Measurements from ENCODE around the gene ITGAD. TPM values are rescaled to one million over a fixed set of nuclear protein-coding genes. Genes with fewer than 3 reads are reported as not detected.

The ITGAD gene
- total and polyA plus RNA-seq, 11 donors = 0.41 to 0.80 TPM; not detected in 9

GRCh38 chr16:31361201-31362110 lies 31.7 kb upstream of the ITGAD start:
- H3K27ac ChIP-seq = no peak overlapping the region
- DNase-seq = peak in 1 of 5 donors; percentile 14
- H3K9me3 ChIP-seq = no peaks in the 10 kb centered on the region
- no peak overlapping the region for H3K4me3 ChIP-seq
- peaks cover 0 to 5% (median 0%) of the 10 kb centered on the region in 9 donors for H3K27me3 ChIP-seq
- ATAC-seq = no peak
- intact Hi-C loops (cut with DNase I) = loop anchor here in 1 of 10 donors (5.0 kb wide), 1 partner anchor 94 kb away; no protein-coding TSS in a partner anchor
- peaks cover 0 to 31% (median 6%) of the 10 kb centered on the region in 12 donors for H3K4me1 ChIP-seq
- H3K36me3 ChIP-seq = no peaks in the 10 kb centered on the region
- WGBS, 4 donors = 75 to 80% (median 77%) methylated on average over 19 to 28 of the region's 28 CpGs
- TF ChIP-seq CTCF (IDR thresholded peaks at IDR 0.05) (no peak), POLR2A (IDR thresholded peaks at IDR 0.05) (no peak)

DNA sequence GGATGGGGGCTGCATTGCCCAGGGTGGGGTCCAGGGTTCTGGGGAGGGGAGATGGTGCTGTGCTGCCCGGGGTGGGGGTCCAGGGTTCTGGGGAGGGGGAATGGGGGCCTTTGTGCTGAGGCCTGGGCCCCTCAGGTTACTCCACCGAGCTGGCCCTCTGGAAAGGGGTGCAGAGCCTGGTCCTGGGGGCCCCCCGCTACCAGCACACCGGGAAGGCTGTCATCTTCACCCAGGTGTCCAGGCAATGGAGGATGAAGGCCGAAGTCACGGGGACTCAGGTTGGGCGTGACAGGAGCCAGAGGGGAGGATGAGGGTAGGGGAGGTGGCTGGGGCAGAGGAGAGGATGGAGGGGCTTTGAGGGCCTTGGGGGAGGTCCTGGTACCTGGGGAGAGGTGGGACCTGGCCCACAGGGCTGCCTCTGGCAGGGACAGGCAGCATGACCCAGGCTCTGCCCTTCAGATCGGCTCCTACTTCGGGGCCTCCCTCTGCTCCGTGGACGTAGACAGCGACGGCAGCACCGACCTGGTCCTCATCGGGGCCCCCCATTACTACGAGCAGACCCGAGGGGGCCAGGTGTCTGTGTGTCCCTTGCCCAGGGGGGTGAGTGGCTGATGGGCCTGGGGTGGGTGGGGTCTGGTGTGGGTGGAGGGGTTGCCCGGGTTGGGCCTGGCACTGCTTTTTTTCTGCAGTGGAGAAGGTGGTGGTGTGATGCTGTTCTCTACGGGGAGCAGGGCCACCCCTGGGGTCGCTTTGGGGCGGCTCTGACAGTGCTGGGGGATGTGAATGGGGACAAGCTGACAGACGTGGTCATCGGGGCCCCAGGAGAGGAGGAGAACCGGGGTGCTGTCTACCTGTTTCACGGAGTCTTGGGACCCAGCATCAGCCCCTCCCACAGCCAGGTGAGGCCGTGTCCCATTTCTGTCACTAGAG lies 30.4 kb upstream of the ITGAD start:
- no peak overlapping the region for H3K27ac ChIP-seq
- no peaks in the 10 kb centered on the region for H3K36me3 ChIP-seq
- peaks cover 0 to 5% (median 0%) of the 10 kb centered on the region in 9 donors for H3K27me3 ChIP-seq
- no peaks in the 10 kb centered on the region for H3K9me3 ChIP-seq
- intact Hi-C loops (cut with DNase I) = loop anchor here in 1 of 10 donors (5.0 kb wide), 1 partner anchor 95 kb away; no protein-coding TSS in a partner anchor
- DNase-seq = peak in 1 of 5 donors; percentile 11
- no peak for TF ChIP-seq CTCF (IDR thresholded peaks at IDR 0.05)
- no peak for TF ChIP-seq POLR2A (IDR thresholded peaks at IDR 0.05)
- ATAC-seq = no peak
- H3K4me1 ChIP-seq = peaks cover 0 to 30% (median under 1%) of the 10 kb centered on the region in 12 donors
- WGBS, 4 donors = 81 to 86% (median 82%) methylated on average over 18 to 26 of the region's 26 CpGs
- no peak overlapping the region for H3K4me3 ChIP-seq

DNA sequence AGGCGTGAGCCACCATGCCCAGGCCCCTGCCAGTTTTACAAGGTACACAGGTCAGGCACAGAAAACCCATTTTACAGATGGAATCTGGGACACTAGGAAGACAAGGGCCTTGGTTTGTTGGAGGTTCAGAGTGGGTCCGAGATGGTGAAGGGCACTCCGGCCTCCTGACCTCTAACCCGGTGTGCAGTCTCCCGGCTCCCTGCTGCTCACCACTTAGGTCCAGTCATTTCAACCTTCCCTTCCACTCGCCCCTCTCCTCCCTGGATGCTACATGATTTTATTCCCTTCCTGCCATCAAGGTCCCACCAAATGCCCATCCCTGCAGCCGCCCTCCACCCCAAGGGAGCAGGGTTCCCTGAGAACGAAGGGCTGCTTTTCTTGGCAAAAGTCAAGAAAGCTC lies 29.4 kb upstream of the ITGAD start:
- Histone ChIP-seq H3K27me3 (peaks cover 0 to 5% (median 0%) of the 10 kb centered on the region in 9 donors), H3K36me3 (no peaks in the 10 kb centered on the region), H3K4me3 (no peak overlapping the region), H3K27ac (no peak overlapping the region), H3K4me1 (peaks cover 0 to 24% (median 0%) of the 10 kb centered on the region in 12 donors), H3K9me3 (no peaks in the 10 kb centered on the region)
- no peak for ATAC-seq
- peak in 1 of 5 donors; percentile 8 for DNase-seq
- intact Hi-C loops (cut with DNase I) = loop anchor here in 1 of 10 donors (5.0 kb wide), 1 partner anchor 96 kb away; no protein-coding TSS in a partner anchor
- no peak for TF ChIP-seq POLR2A (IDR thresholded peaks at IDR 0.05)
- TF ChIP-seq CTCF (IDR thresholded peaks at IDR 0.05) = no peak
- WGBS, 4 donors = 85 to 91% (median 87%) methylated on average over 8 of the region's 8 CpGs

Measured in heart left ventricle (tissue), 16 donors.